GM23338 (cell line): ENCODE measurements around the gene SNX1.

Experiments
- TF ChIP-seq, protein P1 (sequence below), 2 experiments: fragments of 200-600 bp in 1 of 2; sonication (generic) in 1 of 2; conservative IDR thresholded peaks; 2 replicates each; pipeline versions ENCODE4 v1.5.1 to v1.6.1; 2016 to 2017; ENCODE audit warnings: antibody characterized with exemption in 2 of 2, low read depth in 2 of 2, mild to moderate bottlenecking in 2 of 2, moderate library complexity in 1 of 2
- TF ChIP-seq, protein P2 (sequence below): IDR thresholded peaks from one replicate; pipeline ENCODE4 v1.6.1; 2018; ENCODE audit warnings: antibody characterized with exemption; ENCODE audit not compliant: unreplicated experiment

DNA sequence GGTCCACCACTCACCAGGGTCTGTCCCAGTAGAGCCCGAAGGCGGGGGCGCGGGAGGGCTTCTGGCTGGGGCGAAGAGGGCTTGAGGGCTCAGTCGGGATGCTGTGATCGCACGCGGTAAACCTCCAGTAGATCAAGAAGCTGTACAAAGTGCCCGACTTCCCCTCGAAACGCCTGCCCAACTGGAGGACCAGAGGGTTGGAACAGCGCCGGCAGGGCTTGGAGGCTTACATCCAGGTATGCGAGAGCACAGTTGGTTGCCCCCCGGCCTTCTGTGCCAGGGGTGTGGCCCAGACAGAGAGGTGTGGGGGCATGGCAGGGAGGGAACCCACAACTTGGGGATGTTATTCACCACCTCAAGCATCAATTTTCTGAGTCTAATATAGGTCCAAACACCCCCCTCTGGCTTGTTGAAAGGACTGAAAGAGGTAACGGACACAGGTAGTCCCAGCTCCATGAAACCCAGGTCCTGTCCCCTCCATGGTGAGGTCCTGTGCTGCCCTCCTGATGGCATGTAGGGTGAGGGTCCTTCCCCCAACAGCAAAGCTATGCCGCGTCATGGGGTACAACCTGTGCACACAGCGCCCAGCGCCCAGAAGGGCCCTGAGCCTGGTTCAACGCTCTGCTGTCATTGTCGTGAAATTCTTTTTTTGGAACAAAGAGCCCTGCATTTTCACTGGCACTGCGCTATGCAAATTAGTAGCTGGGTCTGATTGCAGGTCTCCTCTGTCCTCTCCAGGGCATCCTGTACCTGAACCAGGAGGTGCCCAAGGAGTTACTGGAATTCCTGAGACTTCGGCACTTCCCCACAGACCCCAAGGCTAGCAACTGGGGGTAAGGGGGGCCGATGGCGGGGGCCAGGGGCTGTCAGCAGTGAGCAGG lies 57.0 kb downstream of the SNX1 start:
- TF ChIP-seq, protein P1, sequence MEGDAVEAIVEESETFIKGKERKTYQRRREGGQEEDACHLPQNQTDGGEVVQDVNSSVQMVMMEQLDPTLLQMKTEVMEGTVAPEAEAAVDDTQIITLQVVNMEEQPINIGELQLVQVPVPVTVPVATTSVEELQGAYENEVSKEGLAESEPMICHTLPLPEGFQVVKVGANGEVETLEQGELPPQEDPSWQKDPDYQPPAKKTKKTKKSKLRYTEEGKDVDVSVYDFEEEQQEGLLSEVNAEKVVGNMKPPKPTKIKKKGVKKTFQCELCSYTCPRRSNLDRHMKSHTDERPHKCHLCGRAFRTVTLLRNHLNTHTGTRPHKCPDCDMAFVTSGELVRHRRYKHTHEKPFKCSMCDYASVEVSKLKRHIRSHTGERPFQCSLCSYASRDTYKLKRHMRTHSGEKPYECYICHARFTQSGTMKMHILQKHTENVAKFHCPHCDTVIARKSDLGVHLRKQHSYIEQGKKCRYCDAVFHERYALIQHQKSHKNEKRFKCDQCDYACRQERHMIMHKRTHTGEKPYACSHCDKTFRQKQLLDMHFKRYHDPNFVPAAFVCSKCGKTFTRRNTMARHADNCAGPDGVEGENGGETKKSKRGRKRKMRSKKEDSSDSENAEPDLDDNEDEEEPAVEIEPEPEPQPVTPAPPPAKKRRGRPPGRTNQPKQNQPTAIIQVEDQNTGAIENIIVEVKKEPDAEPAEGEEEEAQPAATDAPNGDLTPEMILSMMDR (conservative IDR thresholded peaks at IDR 0.05; ENCODE audit: low read depth in 2 of 2): no peak
- TF ChIP-seq, protein P2, sequence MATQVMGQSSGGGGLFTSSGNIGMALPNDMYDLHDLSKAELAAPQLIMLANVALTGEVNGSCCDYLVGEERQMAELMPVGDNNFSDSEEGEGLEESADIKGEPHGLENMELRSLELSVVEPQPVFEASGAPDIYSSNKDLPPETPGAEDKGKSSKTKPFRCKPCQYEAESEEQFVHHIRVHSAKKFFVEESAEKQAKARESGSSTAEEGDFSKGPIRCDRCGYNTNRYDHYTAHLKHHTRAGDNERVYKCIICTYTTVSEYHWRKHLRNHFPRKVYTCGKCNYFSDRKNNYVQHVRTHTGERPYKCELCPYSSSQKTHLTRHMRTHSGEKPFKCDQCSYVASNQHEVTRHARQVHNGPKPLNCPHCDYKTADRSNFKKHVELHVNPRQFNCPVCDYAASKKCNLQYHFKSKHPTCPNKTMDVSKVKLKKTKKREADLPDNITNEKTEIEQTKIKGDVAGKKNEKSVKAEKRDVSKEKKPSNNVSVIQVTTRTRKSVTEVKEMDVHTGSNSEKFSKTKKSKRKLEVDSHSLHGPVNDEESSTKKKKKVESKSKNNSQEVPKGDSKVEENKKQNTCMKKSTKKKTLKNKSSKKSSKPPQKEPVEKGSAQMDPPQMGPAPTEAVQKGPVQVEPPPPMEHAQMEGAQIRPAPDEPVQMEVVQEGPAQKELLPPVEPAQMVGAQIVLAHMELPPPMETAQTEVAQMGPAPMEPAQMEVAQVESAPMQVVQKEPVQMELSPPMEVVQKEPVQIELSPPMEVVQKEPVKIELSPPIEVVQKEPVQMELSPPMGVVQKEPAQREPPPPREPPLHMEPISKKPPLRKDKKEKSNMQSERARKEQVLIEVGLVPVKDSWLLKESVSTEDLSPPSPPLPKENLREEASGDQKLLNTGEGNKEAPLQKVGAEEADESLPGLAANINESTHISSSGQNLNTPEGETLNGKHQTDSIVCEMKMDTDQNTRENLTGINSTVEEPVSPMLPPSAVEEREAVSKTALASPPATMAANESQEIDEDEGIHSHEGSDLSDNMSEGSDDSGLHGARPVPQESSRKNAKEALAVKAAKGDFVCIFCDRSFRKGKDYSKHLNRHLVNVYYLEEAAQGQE: no peak
